G401 (cell line): ENCODE results near the gene C17orf113. TPM values are rescaled to one million over a fixed set of nuclear protein-coding genes. Genes with fewer than 3 reads are reported as not detected.

Experiments
- DNase-seq: peaks from one replicate; pipeline ENCODE4 v3.0.0-alpha.2; 2015; ENCODE audit warnings: low spot score
- in situ Hi-C: cut with HindIII; loops from 2 replicates; pipeline ENCODE4 v1.10.0; 2016; ENCODE audit warnings: low sequenced_read_pairs, mixed read lengths
- total RNA-seq: library from RNA; depleted of rRNA; stranded (reverse); fragments of >200 nt; shearing (Covaris generic); gene quantifications from 2 replicates; pipeline ENCODE4 v1.2.3, GENCODE V29; 2014

The C17orf113 gene
- total RNA-seq, 1 experiment from 2014 or later: 2.3 TPM

GRCh38 chr17:42076797-42077559 lies 26.6 kb upstream of the C17orf113 start:
- DNase-seq: no peak
- in situ Hi-C loops: no loop called here

GRCh38 chr17:42075789-42076188 lies 25.4 kb upstream of the C17orf113 start:
- DNase-seq: no peak
- in situ Hi-C loops: no loop called here

GRCh38 chr17:42072323-42073187 lies 22.2 kb upstream of the C17orf113 start:
- no peak for DNase-seq
- in situ Hi-C loops: no loop called here

- in situ Hi-C loops: no loop called here
- no peak for DNase-seq
Observed at GRCh38 chr17:42071810-42072209, 21.4 kb upstream of the C17orf113 start.

GRCh38 chr17:42068979-42069378 lies 18.6 kb upstream of the C17orf113 start:
- DNase-seq: no peak
- in situ Hi-C loops: no loop called here

GRCh38 chr17:42067371-42068091 lies 17.1 kb upstream of the C17orf113 start:
- DNase-seq: peak; percentile 50
- in situ Hi-C loops: no loop called here

GRCh38 chr17:42065201-42065600 lies 14.8 kb upstream of the C17orf113 start:
- no peak for DNase-seq
- in situ Hi-C loops: no loop called here

- DNase-seq: no peak
- in situ Hi-C loops: no loop called here
Observed at GRCh38 chr17:42062681-42063080, 12.3 kb upstream of the C17orf113 start.

GRCh38 chr17:42061646-42062487 lies 11.5 kb upstream of the C17orf113 start:
- in situ Hi-C loops: no loop called here

GRCh38 chr17:42060231-42060630 lies 9.8 kb upstream of the C17orf113 start:
- in situ Hi-C loops: no loop called here
- no peak for DNase-seq

More at GRCh38 chr17:42061646-42062487, 11.5 kb upstream of the C17orf113 start:
- DNase-seq: no peak

- DNase-seq: no peak
- in situ Hi-C loops: no loop called here
Observed at GRCh38 chr17:42059815-42060214, 9.4 kb upstream of the C17orf113 start.

GRCh38 chr17:42058063-42058462 lies 7.7 kb upstream of the C17orf113 start:
- in situ Hi-C loops: no loop called here

GRCh38 chr17:42056635-42057034 lies 6.2 kb upstream of the C17orf113 start:
- in situ Hi-C loops: no loop called here
- no peak for DNase-seq

More at GRCh38 chr17:42058063-42058462, 7.7 kb upstream of the C17orf113 start:
- no peak for DNase-seq

- in situ Hi-C loops: no loop called here
- no peak for DNase-seq
Observed at GRCh38 chr17:42055496-42055895, 5.1 kb upstream of the C17orf113 start.

- DNase-seq: no peak
- in situ Hi-C loops: no loop called here
Observed at GRCh38 chr17:42055027-42055426, 4.6 kb upstream of the C17orf113 start.

- in situ Hi-C loops: no loop called here
- DNase-seq: no peak
Observed at GRCh38 chr17:42053731-42054500, 3.5 kb upstream of the C17orf113 start.

- in situ Hi-C loops: no loop called here
- no peak for DNase-seq
Observed at GRCh38 chr17:42052346-42052877, 2.0 kb upstream of the C17orf113 start.

- in situ Hi-C loops: no loop called here
Observed at GRCh38 chr17:42051645-42052044, 1.2 kb upstream of the C17orf113 start.

More at GRCh38 chr17:42051645-42052044, 1.2 kb upstream of the C17orf113 start:
- DNase-seq: no peak
